ENCODE measurements around the gene FUOM. TPM values are rescaled to one million over a fixed set of nuclear protein-coding genes. Genes with fewer than 3 reads are reported as not detected.

The FUOM gene
- total and polyA plus RNA-seq, 2 experiments from 2014 or later = 30.8 to 33.9 TPM

- peaks cover 9% of the 10 kb centered on the region for H3K4me1 Mint-ChIP-seq
- H3K27me3 Mint-ChIP-seq (ENCODE audit: insufficient read depth, low read depth, poor library complexity) = peaks cover 4% of the 10 kb centered on the region
- peak overlapping the region; percentile 99 for H3K4me2 ChIP-seq
- peak overlapping the region; percentile 100 for H3K4me3 ChIP-seq
- H3K36me3 ChIP-seq (ENCODE audit: insufficient read depth) = peaks cover 10% of the 10 kb centered on the region
- H3K27ac ChIP-seq (ENCODE audit: low read depth) = peak overlapping the region; percentile 91
- peaks cover 5% of the 10 kb centered on the region; the same call in 1 of the 2 replicates for H4K20me1 ChIP-seq (replicated peaks; ENCODE audit: insufficient read depth)
- H3K4me3 Mint-ChIP-seq = peak overlapping the region; percentile 95
- H3K79me2 ChIP-seq (replicated peaks; ENCODE audit: insufficient read depth) = peaks cover 43% of the 10 kb centered on the region
- peak overlapping the region; percentile 95 for H2AFZ ChIP-seq
- H3K27me3 ChIP-seq (ENCODE audit: insufficient read depth) = no peaks in the 10 kb centered on the region
- peak; percentile 3; the same call in 1 of the 3 replicates for ATAC-seq
- TF ChIP-seq POLR2AphosphoS5 (IDR thresholded peaks at IDR 0.05; ENCODE audit: low read depth) (no peak), ZNF114 (CRISPR knock-in tag; IDR thresholded peaks at IDR 0.05) (no peak), REST (IDR thresholded peaks at IDR 0.05; ENCODE audit: unreplicated experiment) (no peak), NANOG (IDR thresholded peaks at IDR 0.05; ENCODE audit: borderline replicate concordance) (no peak), EZH2 (IDR thresholded peaks at IDR 0.05; ENCODE audit: low read depth, unreplicated experiment) (no peak), JUNB (IDR thresholded peaks at IDR 0.05; ENCODE audit: unreplicated experiment) (no peak), ZNF331 (CRISPR knock-in tag; IDR thresholded peaks at IDR 0.05; ENCODE audit: low read depth) (no peak), CREB1 (CRISPR knock-in tag; IDR thresholded peaks at IDR 0.05; ENCODE audit: low read depth) (no peak), STAT1 (IDR thresholded peaks at IDR 0.05; ENCODE audit: unreplicated experiment) (no peak), CTCF (conservative IDR thresholded peaks at IDR 0.05; ENCODE audit: low read depth in 2 of 2) (no peak), ETS1 (IDR thresholded peaks at IDR 0.05) (no peak), EZH2phosphoT487 (IDR thresholded peaks at IDR 0.05; ENCODE audit: unreplicated experiment) (no peak)
- TF ChIP-seq, protein P1, sequence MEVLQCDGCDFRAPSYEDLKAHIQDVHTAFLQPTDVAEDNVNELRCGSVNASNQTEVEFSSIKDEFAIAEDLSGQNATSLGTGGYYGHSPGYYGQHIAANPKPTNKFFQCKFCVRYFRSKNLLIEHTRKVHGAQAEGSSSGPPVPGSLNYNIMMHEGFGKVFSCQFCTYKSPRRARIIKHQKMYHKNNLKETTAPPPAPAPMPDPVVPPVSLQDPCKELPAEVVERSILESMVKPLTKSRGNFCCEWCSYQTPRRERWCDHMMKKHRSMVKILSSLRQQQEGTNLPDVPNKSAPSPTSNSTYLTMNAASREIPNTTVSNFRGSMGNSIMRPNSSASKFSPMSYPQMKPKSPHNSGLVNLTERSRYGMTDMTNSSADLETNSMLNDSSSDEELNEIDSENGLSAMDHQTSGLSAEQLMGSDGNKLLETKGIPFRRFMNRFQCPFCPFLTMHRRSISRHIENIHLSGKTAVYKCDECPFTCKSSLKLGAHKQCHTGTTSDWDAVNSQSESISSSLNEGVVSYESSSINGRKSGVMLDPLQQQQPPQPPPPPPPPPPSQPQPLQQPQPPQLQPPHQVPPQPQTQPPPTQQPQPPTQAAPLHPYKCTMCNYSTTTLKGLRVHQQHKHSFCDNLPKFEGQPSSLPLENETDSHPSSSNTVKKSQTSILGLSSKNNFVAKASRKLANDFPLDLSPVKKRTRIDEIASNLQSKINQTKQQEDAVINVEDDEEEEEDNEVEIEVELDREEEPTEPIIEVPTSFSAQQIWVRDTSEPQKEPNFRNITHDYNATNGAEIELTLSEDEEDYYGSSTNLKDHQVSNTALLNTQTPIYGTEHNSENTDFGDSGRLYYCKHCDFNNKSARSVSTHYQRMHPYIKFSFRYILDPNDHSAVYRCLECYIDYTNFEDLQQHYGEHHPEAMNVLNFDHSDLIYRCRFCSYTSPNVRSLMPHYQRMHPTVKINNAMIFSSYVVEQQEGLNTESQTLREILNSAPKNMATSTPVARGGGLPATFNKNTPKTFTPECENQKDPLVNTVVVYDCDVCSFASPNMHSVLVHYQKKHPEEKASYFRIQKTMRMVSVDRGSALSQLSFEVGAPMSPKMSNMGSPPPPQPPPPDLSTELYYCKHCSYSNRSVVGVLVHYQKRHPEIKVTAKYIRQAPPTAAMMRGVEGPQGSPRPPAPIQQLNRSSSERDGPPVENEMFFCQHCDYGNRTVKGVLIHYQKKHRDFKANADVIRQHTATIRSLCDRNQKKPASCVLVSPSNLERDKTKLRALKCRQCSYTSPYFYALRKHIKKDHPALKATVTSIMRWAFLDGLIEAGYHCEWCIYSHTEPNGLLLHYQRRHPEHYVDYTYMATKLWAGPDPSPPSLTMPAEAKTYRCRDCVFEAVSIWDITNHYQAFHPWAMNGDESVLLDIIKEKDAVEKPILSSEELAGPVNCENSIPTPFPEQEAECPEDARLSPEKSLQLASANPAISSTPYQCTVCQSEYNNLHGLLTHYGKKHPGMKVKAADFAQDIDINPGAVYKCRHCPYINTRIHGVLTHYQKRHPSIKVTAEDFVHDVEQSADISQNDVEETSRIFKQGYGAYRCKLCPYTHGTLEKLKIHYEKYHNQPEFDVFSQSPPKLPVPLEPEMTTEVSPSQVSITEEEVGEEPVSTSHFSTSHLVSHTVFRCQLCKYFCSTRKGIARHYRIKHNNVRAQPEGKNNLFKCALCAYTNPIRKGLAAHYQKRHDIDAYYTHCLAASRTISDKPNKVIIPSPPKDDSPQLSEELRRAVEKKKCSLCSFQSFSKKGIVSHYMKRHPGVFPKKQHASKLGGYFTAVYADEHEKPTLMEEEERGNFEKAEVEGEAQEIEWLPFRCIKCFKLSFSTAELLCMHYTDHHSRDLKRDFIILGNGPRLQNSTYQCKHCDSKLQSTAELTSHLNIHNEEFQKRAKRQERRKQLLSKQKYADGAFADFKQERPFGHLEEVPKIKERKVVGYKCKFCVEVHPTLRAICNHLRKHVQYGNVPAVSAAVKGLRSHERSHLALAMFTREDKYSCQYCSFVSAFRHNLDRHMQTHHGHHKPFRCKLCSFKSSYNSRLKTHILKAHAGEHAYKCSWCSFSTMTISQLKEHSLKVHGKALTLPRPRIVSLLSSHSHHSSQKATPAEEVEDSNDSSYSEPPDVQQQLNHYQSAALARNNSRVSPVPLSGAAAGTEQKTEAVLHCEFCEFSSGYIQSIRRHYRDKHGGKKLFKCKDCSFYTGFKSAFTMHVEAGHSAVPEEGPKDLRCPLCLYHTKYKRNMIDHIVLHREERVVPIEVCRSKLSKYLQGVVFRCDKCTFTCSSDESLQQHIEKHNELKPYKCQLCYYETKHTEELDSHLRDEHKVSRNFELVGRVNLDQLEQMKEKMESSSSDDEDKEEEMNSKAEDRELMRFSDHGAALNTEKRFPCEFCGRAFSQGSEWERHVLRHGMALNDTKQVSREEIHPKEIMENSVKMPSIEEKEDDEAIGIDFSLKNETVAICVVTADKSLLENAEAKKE (CRISPR knock-in tag; IDR thresholded peaks at IDR 0.05) = no peak
- H3K9me3 Mint-ChIP-seq = no peaks in the 10 kb centered on the region
- H3K4me1 ChIP-seq (ENCODE audit: insufficient read depth) = no peaks in the 10 kb centered on the region
- H3K36me3 Mint-ChIP-seq (ENCODE audit: low read depth) = peaks cover 44% of the 10 kb centered on the region
- DNase-seq (ENCODE audit: low spot score) = no peak
- peak overlapping the region; percentile 82 for H3K27ac Mint-ChIP-seq
- H3F3A ChIP-seq (replicated peaks; ENCODE audit: low read depth) = 0 out of 2 replicates have a peak, but pooled peaks cover 3% of the 10 kb centered on the region
- no peaks in the 10 kb centered on the region for H3K9me2 ChIP-seq (ENCODE audit: insufficient read depth)
These were observed 37.0 kb upstream of the FUOM start for GRCh38 chr10:133394801-133395221.

Data from GM23338 (cell line).